Fibroblast of lung (primary cell): Measurements from ENCODE around the gene CD302.

Source experiments
- EZH2 ChIP-seq: IDR thresholded peaks from 2 replicates; pipeline ENCODE4 v1.5.1; 2012; ENCODE audit warnings: low read length, control low read depth, mild to moderate bottlenecking; ENCODE audit errors: missing control alignments
- TF ChIP-seq, protein P1 (sequence below), 2 donors: IDR thresholded peaks in 1 of 2; conservative IDR thresholded peaks in 1 of 2; 1 replicate in 1 of 2; 2 replicates in 1 of 2; pipeline ENCODE4 v1.5.1; 2011 to 2012; ENCODE audit warnings: low read length in 2 of 2, control low read depth in 1 of 2, inconsistent platforms in 1 of 2, low read depth in 1 of 2, mild to moderate bottlenecking in 1 of 2

DNA sequence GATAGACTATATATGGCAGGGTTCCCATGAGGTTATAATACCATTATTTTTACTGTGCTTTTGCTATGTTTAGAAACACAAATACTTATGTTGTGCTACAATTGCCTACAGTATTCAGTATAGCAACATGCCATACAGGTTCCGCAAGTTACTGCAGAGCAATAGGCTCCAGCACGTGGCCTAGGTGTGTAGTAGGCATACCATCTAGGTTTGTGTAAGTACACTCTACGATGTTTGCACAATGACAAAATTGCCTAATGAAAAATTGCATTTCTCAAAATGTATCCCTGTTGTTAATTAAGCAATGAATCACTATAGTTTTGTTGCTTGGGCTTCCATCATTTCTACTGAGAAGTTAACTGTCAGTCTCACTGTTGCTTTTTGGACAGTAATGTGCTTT lies 9.8 kb downstream of the CD302 start:
- TF ChIP-seq, protein P1, sequence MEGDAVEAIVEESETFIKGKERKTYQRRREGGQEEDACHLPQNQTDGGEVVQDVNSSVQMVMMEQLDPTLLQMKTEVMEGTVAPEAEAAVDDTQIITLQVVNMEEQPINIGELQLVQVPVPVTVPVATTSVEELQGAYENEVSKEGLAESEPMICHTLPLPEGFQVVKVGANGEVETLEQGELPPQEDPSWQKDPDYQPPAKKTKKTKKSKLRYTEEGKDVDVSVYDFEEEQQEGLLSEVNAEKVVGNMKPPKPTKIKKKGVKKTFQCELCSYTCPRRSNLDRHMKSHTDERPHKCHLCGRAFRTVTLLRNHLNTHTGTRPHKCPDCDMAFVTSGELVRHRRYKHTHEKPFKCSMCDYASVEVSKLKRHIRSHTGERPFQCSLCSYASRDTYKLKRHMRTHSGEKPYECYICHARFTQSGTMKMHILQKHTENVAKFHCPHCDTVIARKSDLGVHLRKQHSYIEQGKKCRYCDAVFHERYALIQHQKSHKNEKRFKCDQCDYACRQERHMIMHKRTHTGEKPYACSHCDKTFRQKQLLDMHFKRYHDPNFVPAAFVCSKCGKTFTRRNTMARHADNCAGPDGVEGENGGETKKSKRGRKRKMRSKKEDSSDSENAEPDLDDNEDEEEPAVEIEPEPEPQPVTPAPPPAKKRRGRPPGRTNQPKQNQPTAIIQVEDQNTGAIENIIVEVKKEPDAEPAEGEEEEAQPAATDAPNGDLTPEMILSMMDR (conservative IDR thresholded peaks at IDR 0.05 in 1 of 2, IDR thresholded peaks at IDR 0.05 in 1 of 2; ENCODE audit: low read depth in 1 of 2, low read length in 2 of 2), result no peak
- no peak for TF ChIP-seq EZH2
